Ascending aorta (tissue), 2 donors: ENCODE results near the gene OXCT1. TPM values are rescaled to one million over a fixed set of nuclear protein-coding genes. Genes with fewer than 3 reads are reported as not detected.

Experiments
- DNase-seq, 2 donors: peaks; one replicate each; pipeline ENCODE4 v3.0.0-alpha.2; 2019; ENCODE audit warnings: low spot score in 2 of 2
- H3K27ac ChIP-seq, 2 donors: fragments of 200-600 bp; sonication (generic); one replicate each; pipeline ENCODE4 v1.5.1; 2016 to 2017; ENCODE audit warnings: mild to moderate bottlenecking in 1 of 2
- H3K27me3 ChIP-seq: fragments of 200-600 bp; sonication (generic); one replicate; pipeline ENCODE4 v1.5.1; 2017
- H3K36me3 ChIP-seq, 2 donors: fragments of 200-600 bp; sonication (generic); one replicate each; pipeline ENCODE4 v1.5.1; 2016
- H3K4me1 ChIP-seq, 2 donors: fragments of 200-600 bp; sonication (generic); one replicate each; pipeline ENCODE4 v1.5.1; 2016 to 2017; ENCODE audit warnings: mild to moderate bottlenecking in 1 of 2
- H3K4me3 ChIP-seq, 2 donors: fragments of 200-600 bp; sonication (generic); one replicate each; pipeline ENCODE4 v1.5.1; 2016 to 2017; ENCODE audit warnings: mild to moderate bottlenecking in 1 of 2
- H3K9me3 ChIP-seq, 2 donors: fragments of 200-600 bp; sonication (generic); one replicate each; pipeline ENCODE4 v1.5.1; 2016
- CTCF ChIP-seq, 3 experiments: fragments of 200-600 bp in 2 of 3; fragments of 450-650 bp in 1 of 3; sonication (generic) in 2 of 3; IDR thresholded peaks; one replicate each; pipeline ENCODE4 v1.5.1; 2016 to 2019; ENCODE audit warnings: antibody characterized with exemption in 3 of 3, mild to moderate bottlenecking in 1 of 3, moderate library complexity in 1 of 3
- intact Hi-C: fragments of 100-400 bp; cut with DNase I; formaldehyde crosslinking; loops from one replicate; pipeline ENCODE4 v1.15.1; 2023
- total RNA-seq: library from RNA; depleted of rRNA; stranded (reverse); fragments of >200 nt; gene quantifications from one replicate; pipeline ENCODE4 v1.1.0, GENCODE V29; 2016

The OXCT1 gene
- total RNA-seq, 1 donor from 2014 or later, result 3.1 TPM

- no peak for TF ChIP-seq CTCF (IDR thresholded peaks at IDR 0.05)
- H3K27me3 ChIP-seq, result no peaks in the 10 kb centered on the region
- intact Hi-C loops, result no loop called here
- no peak overlapping the region for H3K27ac ChIP-seq
- no peaks in the 10 kb centered on the region for H3K9me3 ChIP-seq
- no peak for DNase-seq
- peaks cover 0 to 8% of the 10 kb centered on the region in 2 donors for H3K4me1 ChIP-seq
- no peak overlapping the region for H3K4me3 ChIP-seq
- H3K36me3 ChIP-seq, result no peaks in the 10 kb centered on the region
Observed at GRCh38 chr5:41773799-41774198, 96.4 kb downstream of the OXCT1 start.

GRCh38 chr5:41772785-41773442, 97.3 kb downstream of the OXCT1 start:
- Histone ChIP-seq H3K36me3 (no peaks in the 10 kb centered on the region), H3K4me3 (no peak overlapping the region), H3K27ac (no peak overlapping the region), H3K27me3 (no peaks in the 10 kb centered on the region), H3K9me3 (no peaks in the 10 kb centered on the region), H3K4me1 (peaks cover 0 to 8% of the 10 kb centered on the region in 2 donors)
- DNase-seq, result no peak
- TF ChIP-seq CTCF (IDR thresholded peaks at IDR 0.05), result no peak
- intact Hi-C loops, result no loop called here

- intact Hi-C loops, result no loop called here
- Histone ChIP-seq H3K27me3 (no peaks in the 10 kb centered on the region), H3K27ac (no peak overlapping the region), H3K4me1 (peaks cover 0 to 8% of the 10 kb centered on the region in 2 donors), H3K4me3 (no peak overlapping the region), H3K9me3 (no peaks in the 10 kb centered on the region), H3K36me3 (no peaks in the 10 kb centered on the region)
- DNase-seq, result no peak
- TF ChIP-seq CTCF (IDR thresholded peaks at IDR 0.05), result no peak
Observed at GRCh38 chr5:41772056-41772455, 98.2 kb downstream of the OXCT1 start.

- Histone ChIP-seq H3K27ac (no peak overlapping the region), H3K4me3 (no peak overlapping the region), H3K27me3 (no peaks in the 10 kb centered on the region), H3K4me1 (peaks cover 0 to 2% of the 10 kb centered on the region in 2 donors), H3K36me3 (no peaks in the 10 kb centered on the region), H3K9me3 (no peaks in the 10 kb centered on the region)
- no peak for TF ChIP-seq CTCF (IDR thresholded peaks at IDR 0.05)
- intact Hi-C loops, result no loop called here
- no peak for DNase-seq
Observed at GRCh38 chr5:41770799-41771198, 99.4 kb downstream of the OXCT1 start.

- intact Hi-C loops, result no loop called here
- TF ChIP-seq CTCF (IDR thresholded peaks at IDR 0.05), result no peak
- no peaks in the 10 kb centered on the region for H3K27me3 ChIP-seq
- H3K9me3 ChIP-seq, result no peaks in the 10 kb centered on the region
- no peak overlapping the region for H3K27ac ChIP-seq
- no peaks in the 10 kb centered on the region for H3K36me3 ChIP-seq
- H3K4me3 ChIP-seq, result no peak overlapping the region
- peaks cover 4 to 10% of the 10 kb centered on the region in 2 donors for H3K4me1 ChIP-seq
- no peak for DNase-seq
Observed at GRCh38 chr5:41768692-41769091, 101.5 kb downstream of the OXCT1 start.

GRCh38 chr5:41764650-41765049, 105.6 kb downstream of the OXCT1 start:
- no peaks in the 10 kb centered on the region for H3K9me3 ChIP-seq
- H3K4me3 ChIP-seq, result no peak overlapping the region
- DNase-seq, result no peak
- intact Hi-C loops, result no loop called here
- no peaks in the 10 kb centered on the region for H3K36me3 ChIP-seq
- no peak for TF ChIP-seq CTCF (IDR thresholded peaks at IDR 0.05)
- H3K27me3 ChIP-seq, result no peaks in the 10 kb centered on the region
- peaks cover 4 to 16% of the 10 kb centered on the region in 2 donors for H3K4me1 ChIP-seq
- no peak overlapping the region for H3K27ac ChIP-seq
